GM18907 (cell line): ENCODE data around the gene CD164L2.
"Not testable (repeated sequence)": the region's sequence is repeated elsewhere in the genome, so short reads cannot be mapped to it uniquely, and the experiment has no call there.

ENCODE experiments used
- ATAC-seq: cut with Tn5 transposase; IDR thresholded peaks from one replicate; pipeline ENCODE4 v1.9.1; 2021; ENCODE audit warnings: mild to moderate bottlenecking, moderate library complexity; ENCODE audit not compliant: unreplicated experiment

CD164L2 gene

DNA sequence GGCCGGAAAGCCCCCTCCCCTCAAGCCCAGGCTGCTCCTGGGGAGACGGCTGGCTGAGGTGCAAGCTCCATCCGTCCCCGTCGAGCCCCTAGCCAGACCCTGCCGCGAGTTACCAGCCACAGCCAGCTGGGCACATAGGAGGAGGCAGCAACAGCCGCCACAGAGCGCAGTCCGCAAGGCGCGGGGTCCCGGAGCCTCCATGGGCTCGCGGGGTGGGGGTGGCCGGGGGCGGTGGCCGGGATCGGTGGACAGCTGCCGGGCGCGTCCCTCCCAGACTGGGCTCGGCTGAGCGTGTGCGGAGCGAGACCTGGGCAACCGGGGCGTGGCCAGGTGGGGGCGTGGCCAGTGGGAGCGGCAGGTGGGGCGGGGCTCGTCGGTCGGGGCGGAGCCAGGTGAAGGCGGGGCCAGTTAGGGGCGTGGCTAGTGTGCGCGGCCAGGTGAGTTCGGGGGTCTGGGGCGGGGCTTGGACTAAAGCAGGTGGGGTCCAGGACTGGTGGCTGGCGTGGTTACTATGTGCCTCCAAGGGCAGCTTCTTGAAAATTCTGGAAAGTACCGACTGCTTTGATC lies at the start of gene CD164L2:
Gene CD164L2 (minus strand): TSS at position 295 of the 567 bp plus-strand sequence. CDS start 94 bp downstream, at position 201.
- no peak for ATAC-seq

DNA sequence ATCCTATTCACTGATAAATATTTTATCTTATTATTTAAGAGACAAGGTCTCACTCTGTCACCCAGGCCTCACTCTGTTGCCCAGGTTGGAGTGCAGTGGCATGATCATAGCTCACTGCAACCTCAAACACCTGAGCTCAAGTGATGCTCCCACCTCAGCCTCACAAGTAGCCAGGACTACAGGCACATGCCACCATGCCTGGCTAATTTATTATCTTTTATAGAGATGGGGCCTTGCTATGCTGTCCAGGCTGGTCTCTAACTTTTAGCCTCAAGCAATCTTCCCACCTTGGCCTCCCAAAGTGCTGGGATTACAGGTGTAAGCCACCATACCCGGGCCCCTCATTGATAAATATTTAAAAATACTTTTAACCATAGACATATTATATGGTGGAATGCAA lies 49.6 kb upstream of the CD164L2 start:
- not testable (repeated sequence) for ATAC-seq

GRCh38 chr1:27431601-27431940 lies 48.4 kb upstream of the CD164L2 start:
- no peak for ATAC-seq

DNA sequence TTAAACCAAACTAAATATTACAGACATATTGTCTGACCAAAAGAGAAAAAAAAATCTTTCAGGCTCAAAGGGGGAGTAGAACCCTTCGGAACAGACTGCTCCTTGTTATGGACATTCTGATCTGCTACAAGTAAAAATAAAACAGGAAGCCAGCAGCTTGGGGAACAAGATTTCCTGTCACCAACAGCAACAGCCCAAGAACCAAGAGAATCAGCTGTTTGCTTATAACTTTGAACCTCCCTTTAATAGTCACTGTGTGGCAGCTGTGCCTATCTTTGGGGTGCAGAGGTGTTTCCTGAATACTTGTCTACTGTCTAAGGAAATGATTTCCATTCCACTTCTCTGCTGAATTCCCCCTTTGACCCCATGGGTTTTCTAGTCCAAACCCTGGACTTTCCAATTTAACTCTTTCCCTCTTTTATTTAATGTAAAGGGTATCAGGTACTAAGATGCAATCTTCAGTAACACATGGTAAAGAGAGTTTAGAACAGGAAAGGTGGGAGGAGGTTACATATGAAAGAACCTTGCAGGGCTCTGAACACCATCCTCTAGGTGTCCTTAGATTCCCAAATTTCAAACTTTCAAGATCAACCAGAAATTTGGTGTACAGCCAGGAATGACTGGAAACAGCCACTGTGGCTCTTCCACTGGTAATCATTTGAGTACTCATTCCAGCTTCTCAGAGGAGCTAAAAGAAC lies 47.9 kb upstream of the CD164L2 start:
- no peak for ATAC-seq

GRCh38 chr1:27429029-27429425 lies 45.9 kb upstream of the CD164L2 start:
- no peak for ATAC-seq

DNA sequence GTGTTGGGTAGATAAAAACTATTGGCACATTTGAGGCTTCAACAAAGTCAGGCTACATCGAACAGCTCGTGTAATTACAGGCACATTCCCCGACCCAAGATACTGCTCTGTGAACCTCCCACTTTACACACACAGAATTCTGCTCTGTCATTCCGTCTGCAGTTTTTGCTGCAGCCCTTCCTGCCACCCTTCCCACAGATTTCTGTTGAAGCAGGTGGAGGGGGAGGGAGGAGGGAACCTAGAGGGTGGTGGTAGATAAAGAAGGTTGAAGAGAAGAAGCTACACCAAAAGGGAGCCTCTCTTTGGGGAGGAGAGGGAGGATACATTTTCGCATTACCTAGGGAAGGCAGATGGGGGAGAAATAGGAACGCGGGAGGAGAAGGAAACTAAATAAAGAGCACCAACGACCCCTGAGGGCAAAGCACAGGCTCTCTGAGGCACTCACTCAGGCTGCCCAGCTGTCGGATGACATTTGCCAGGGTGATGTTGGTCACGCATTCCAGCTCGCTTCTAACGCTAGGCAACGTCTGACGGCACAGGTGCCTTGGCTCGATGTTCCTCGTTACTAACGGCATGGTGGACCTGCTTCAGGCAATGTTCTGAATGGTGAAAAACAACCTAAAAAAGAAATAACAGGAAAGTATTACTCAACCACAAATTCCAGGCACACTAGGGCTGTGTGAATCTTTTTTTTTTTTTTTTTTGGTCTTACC lies 45.3 kb upstream of the CD164L2 start:
- ATAC-seq = no peak

- no peak for ATAC-seq
Measured at GRCh38 chr1:27427816-27428315, 44.7 kb upstream of the CD164L2 start.

- ATAC-seq = no peak
Measured at GRCh38 chr1:27427329-27427728, 44.2 kb upstream of the CD164L2 start.

DNA sequence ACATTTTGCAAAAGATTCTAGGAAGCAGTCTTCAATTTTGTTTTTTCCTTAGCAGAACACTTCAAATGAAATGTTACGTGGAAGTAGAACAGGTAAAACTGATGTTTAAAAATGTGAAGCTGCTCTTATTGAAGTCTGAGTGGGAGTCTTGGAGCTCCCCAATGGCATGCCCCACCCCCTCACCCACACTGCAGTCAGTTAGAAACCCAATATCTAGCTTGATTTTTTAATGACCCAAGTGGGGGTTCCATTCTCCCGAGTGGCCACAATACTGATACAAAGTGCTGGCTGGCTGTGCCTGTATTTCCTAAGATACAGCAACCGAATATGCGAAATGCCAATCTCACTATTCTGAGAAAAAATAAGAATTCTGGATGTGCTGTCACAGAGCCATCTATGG lies 40.6 kb upstream of the CD164L2 start:
- ATAC-seq = no peak

- peak; percentile 54 for ATAC-seq
Measured at GRCh38 chr1:27418326-27419185, 35.4 kb upstream of the CD164L2 start.

GRCh38 chr1:27417713-27418112 lies 34.6 kb upstream of the CD164L2 start:
- no peak for ATAC-seq

GRCh38 chr1:27416387-27417111 lies 33.4 kb upstream of the CD164L2 start:
- ATAC-seq = no peak

GRCh38 chr1:27414091-27414490 lies 31.0 kb upstream of the CD164L2 start:
- ATAC-seq = no peak

DNA sequence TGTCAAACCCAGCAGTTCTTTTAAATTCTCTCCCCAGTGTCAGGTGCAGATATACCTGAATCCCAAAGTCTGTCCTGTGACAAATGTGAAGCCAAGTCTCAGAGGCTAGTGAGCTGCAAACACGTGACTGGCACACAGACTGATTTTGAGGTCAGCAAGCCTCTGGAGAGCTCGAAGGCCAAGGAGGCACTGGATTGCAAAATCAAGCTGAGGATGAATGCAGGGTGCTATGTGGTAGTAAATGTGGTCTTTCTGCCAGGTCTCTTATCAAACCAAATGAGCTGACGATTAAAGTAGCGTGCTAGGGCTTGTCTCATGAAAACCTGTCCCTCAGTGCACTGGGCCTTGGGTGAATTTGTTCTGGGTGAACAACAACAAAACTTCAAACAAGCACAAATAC lies 29.9 kb upstream of the CD164L2 start:
- no peak for ATAC-seq

DNA sequence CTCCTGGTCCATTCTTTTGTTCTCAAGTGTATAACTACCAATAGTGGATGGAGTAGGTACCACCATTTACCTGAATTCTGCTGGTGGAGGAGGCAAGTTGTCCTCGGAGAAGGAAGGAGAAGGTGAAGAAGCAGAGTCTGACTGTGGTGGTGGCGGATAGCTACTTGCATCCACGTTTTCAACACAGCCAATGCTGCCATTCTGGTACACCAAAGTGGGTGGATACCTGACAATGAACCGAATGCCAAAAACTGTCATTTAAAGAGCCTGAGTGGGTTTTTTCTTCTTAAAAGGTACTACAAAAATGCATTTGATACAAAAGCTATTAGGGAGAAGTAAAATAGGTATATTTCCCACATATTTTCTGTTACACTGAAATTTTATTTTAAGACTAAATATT lies 29.4 kb upstream of the CD164L2 start:
- no peak for ATAC-seq

- ATAC-seq = no peak
Measured at GRCh38 chr1:27410709-27411108, 27.6 kb upstream of the CD164L2 start.

DNA sequence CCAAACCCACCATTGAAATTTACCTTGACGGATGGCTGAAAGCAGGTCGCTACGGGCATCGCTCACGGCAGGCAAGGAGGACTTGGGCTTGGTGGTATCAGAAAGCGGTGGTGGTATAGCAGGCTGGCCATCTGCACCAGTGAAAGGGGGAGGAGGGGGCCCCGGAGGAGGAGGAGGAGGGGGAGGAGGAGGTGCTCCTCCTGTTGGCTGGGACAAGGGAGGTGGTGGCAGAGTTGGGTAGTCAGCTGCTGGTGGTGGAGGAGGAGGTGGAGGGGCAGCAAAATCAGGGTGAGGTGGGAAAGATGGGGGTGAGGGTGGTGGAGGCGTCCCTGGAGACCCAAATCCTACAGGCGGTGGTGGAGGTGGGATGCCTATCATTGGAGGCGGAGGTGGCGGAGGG lies 26.5 kb upstream of the CD164L2 start:
- ATAC-seq = no peak

DNA sequence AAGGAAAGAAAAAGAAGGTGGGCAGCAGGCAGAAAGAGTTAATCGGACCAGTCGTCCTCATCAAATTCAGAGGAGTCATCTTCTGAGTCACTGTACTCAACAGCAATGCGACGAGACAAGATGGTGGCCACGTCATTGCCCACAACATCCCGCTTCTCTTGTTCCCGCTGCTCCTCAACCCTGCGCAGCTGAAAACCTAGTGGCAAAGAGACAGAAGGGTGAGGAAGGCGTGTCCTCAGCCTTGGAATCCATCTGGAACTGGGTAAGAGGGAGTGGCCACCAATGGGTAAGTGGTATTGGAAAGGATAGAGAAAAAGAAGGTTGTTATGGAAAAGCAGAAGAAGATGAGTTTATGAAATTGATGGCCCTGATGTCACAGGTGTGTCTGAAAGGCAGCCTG lies 25.0 kb upstream of the CD164L2 start:
- ATAC-seq = no peak

DNA sequence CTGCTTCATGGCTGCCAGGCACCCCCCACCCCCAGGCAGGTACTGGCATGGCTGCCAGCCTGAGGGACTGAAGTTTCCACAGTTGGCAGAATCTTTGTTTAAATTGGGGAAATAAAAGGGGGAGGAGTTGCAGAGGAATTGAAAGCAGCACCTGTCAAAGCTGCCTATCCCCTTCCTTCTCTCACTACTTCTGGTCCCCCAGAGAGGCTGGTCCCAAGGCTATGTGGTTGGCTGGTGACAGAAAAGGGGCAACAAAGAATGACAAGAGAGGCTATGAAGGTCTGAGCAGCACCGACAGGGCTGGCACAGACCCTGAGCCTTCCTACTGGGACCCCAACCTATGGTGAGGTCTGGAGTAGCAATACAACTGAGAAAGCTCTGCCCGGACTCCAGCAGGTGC lies 23.7 kb upstream of the CD164L2 start:
- not testable (repeated sequence) for ATAC-seq

DNA sequence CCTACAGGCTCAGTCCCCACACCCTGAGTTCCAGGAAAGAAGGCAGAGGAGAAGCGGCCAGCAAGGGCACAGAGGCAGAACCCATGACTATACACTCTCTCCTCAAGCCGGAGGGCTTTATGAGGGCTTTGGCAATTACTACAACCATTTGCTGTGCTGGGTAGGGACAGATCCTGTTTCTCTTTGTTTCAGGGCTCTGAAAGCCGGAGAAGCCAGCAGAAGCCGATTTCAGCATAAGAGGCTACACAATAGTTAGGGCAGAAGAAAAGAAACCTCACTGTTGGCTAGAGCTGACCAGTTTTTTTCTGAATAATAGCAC lies 23.2 kb upstream of the CD164L2 start:
- ATAC-seq = no peak
